Keratinocyte (primary cell): Measurements from ENCODE around the gene PRLR. TPM values are rescaled to one million over a fixed set of nuclear protein-coding genes. Genes with fewer than 3 reads are reported as not detected.

Source experiments
- DNase-seq: peaks from one replicate; pipeline ENCODE4 v3.0.0-alpha.2; 2011; ENCODE audit warnings: low read depth, missing footprints, low spot score
- FAIRE-seq: peaks from 2 replicates; lab custom pipeline; 2011; peaks lifted over from hg19 to GRCh38; lab: Jason Lieb, UNC
- H2AFZ ChIP-seq: 2 replicates; pipeline ENCODE4 v1.6.0; 2012; ENCODE audit warnings: low read length, control low read depth, inconsistent platforms; ENCODE audit not compliant: control insufficient read depth
- H3K27ac ChIP-seq: 2 replicates; pipeline ENCODE4 v1.5.1; 2011; ENCODE audit warnings: low read length; ENCODE audit not compliant: control insufficient read depth, insufficient read depth
- H3K27me3 ChIP-seq: 3 replicates; pipeline ENCODE4 v1.6.0; 2011; ENCODE audit warnings: low read length; ENCODE audit not compliant: control insufficient read depth, insufficient read depth; ENCODE audit errors: extremely low read depth
- H3K36me3 ChIP-seq, 2 experiments: 2 replicates in 1 of 2; 3 replicates in 1 of 2; pipeline ENCODE4 v1.5.1; 2011; ENCODE audit warnings: low read length in 2 of 2, mild to moderate bottlenecking in 1 of 2; ENCODE audit not compliant: control insufficient read depth in 2 of 2, insufficient read depth in 2 of 2; ENCODE audit errors: extremely low read depth in 1 of 2
- H3K4me1 ChIP-seq: 3 replicates; pipeline ENCODE4 v1.5.1; 2011; ENCODE audit warnings: low read length; ENCODE audit not compliant: control insufficient read depth, insufficient read depth; ENCODE audit errors: extremely low read depth
- H3K4me2 ChIP-seq: 3 replicates; pipeline ENCODE4 v1.6.0; 2011; ENCODE audit warnings: low read depth, low read length; ENCODE audit not compliant: control insufficient read depth, insufficient read depth; ENCODE audit errors: extremely low read depth
- H3K4me3 ChIP-seq, 3 experiments: fragments of 200-600 bp in 1 of 3; sonication (generic) in 1 of 3; 2 replicates in 2 of 3; 3 replicates in 1 of 3; pipeline ENCODE4 v1.5.1; 2011 to 2016; ENCODE audit warnings: low read length in 3 of 3, mild to moderate bottlenecking in 3 of 3, control low read depth in 2 of 3, inconsistent platforms in 1 of 3, low read depth in 1 of 3, mixed read lengths in 1 of 3, mixed run types in 1 of 3, moderate library complexity in 1 of 3; ENCODE audit not compliant: control insufficient read depth in 2 of 3, insufficient read depth in 2 of 3; ENCODE audit errors: extremely low read depth in 1 of 3
- H3K79me2 ChIP-seq: 2 replicates; pipeline ENCODE4 v1.6.0; 2012; ENCODE audit warnings: low read length; ENCODE audit not compliant: control insufficient read depth, insufficient read depth
- H3K9ac ChIP-seq: 3 replicates; pipeline ENCODE4 v1.6.0; 2011; ENCODE audit warnings: low read length; ENCODE audit not compliant: control insufficient read depth, insufficient read depth; ENCODE audit errors: extremely low read depth
- H3K9me1 ChIP-seq: 3 replicates; pipeline ENCODE4 v1.6.0; 2011; ENCODE audit warnings: low read length; ENCODE audit not compliant: control insufficient read depth, insufficient read depth; ENCODE audit errors: extremely low read depth
- H3K9me3 ChIP-seq: 2 replicates; pipeline ENCODE4 v1.5.1; 2012; ENCODE audit warnings: low read depth, low read length; ENCODE audit not compliant: control insufficient read depth
- H4K20me1 ChIP-seq: 3 replicates; pipeline ENCODE4 v1.6.0; 2011; ENCODE audit warnings: low read length; ENCODE audit not compliant: control insufficient read depth, insufficient read depth; ENCODE audit errors: extremely low read depth
- CTCF ChIP-seq, 3 experiments: IDR thresholded peaks in 1 of 3; conservative IDR thresholded peaks in 1 of 3; optimal IDR thresholded peaks in 1 of 3; 2 replicates in 2 of 3; 3 replicates in 1 of 3; pipeline versions ENCODE3 to v1.5.1; 2011; ENCODE audit warnings: low read length in 3 of 3, mild to moderate bottlenecking in 3 of 3, moderate library complexity in 2 of 3, control low read depth in 1 of 3, inconsistent platforms in 1 of 3; ENCODE audit not compliant: insufficient read depth in 2 of 3; ENCODE audit errors: extremely low read depth in 1 of 3
- EZH2 ChIP-seq: IDR thresholded peaks from one replicate; pipeline ENCODE4 v1.6.1; 2012; ENCODE audit warnings: inconsistent platforms, mild to moderate bottlenecking, low read length, moderate library complexity
- dilution Hi-C: fragments of 300-500 bp; cut with MboI; formaldehyde crosslinking; loops from one replicate; pipeline ENCODE4 v1.7.0; 2020; ENCODE audit warnings: low sequenced_read_pairs; ENCODE audit not compliant: extremely low pct_ligation_motif_present
- polyA plus RNA-seq, 5 experiments: library from polyadenylated mRNA; depleted of rRNA in 3 of 5; stranded (reverse) in 3 of 5; stranded (forward) in 1 of 5; unstranded in 1 of 5; fragments of >200 nt; gene quantifications; 1 replicate in 1 of 5; 2 replicates in 3 of 5; 3 replicates in 1 of 5; pipeline versions ENCODE4 v1.2.1 to v1.2.3, GENCODE V29; 2011 to 2012; ENCODE audit warnings: missing spikeins in 2 of 5, low read depth in 1 of 5, low replicate concordance in 1 of 5

The PRLR gene
- polyA plus RNA-seq, 1 donor (not counting 4 experiments of a cell fraction or from before 2014, with no cell fraction given), result 0.04 TPM

- dilution Hi-C loops, result no loop called here
- no peak overlapping the region for H2AFZ ChIP-seq
- H4K20me1 ChIP-seq, result no peaks in the 10 kb centered on the region
- H3K9ac ChIP-seq, result no peak overlapping the region
- no peak overlapping the region for H3K4me2 ChIP-seq
- DNase-seq (no peak), FAIRE-seq (no peak)
- H3K9me3 ChIP-seq, result no peaks in the 10 kb centered on the region
- no peaks in the 10 kb centered on the region for H3K27me3 ChIP-seq
- no peak overlapping the region for H3K4me3 ChIP-seq
- no peak for TF ChIP-seq EZH2
- TF ChIP-seq CTCF (optimal IDR thresholded peaks at IDR 0.05 in 1 of 3, IDR thresholded peaks at IDR 0.05 in 1 of 3, conservative IDR thresholded peaks at IDR 0.05 in 1 of 3; ENCODE audit: extremely low read depth in 1 of 3, insufficient read depth in 2 of 3, low read length in 3 of 3), result no peak
- H3K9me1 ChIP-seq, result no peaks in the 10 kb centered on the region
- no peaks in the 10 kb centered on the region for H3K36me3 ChIP-seq
- H3K79me2 ChIP-seq, result no peaks in the 10 kb centered on the region
- no peaks in the 10 kb centered on the region for H3K4me1 ChIP-seq
- no peak overlapping the region for H3K27ac ChIP-seq
Observed at GRCh38 chr5:35197351-35197750, 32.9 kb downstream of the PRLR start.

DNA sequence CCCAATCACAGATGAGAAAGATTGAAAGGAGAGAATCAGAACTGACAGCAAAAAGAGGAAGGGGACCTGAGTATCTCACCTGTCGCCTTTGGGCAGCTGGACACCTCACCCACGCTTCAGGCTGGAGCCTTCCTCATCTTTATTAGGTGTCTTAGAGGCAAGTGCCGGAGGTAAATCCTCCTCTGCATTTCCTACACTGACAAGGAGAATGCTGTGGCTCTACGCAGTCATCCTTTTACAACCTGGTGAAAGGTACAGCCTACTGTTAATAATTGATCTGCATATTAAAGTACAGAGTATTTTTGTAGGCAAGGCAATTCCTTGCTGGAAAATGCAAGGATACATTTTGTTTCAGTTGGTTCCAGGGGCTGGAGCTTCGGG lies 34.8 kb downstream of the PRLR start:
- no peak for FAIRE-seq
- H3K27ac ChIP-seq, result no peak overlapping the region
- dilution Hi-C loops, result no loop called here
- H3K9me1 ChIP-seq, result no peaks in the 10 kb centered on the region
- H3K4me1 ChIP-seq, result no peaks in the 10 kb centered on the region
- no peak overlapping the region for H3K4me3 ChIP-seq
- no peaks in the 10 kb centered on the region for H4K20me1 ChIP-seq
- TF ChIP-seq CTCF (optimal IDR thresholded peaks at IDR 0.05 in 1 of 3, IDR thresholded peaks at IDR 0.05 in 1 of 3, conservative IDR thresholded peaks at IDR 0.05 in 1 of 3; ENCODE audit: extremely low read depth in 1 of 3, insufficient read depth in 2 of 3, low read length in 3 of 3), result no peak
- no peak for TF ChIP-seq EZH2
- H3K4me2 ChIP-seq, result no peak overlapping the region
- no peak overlapping the region for H3K9ac ChIP-seq
- H2AFZ ChIP-seq, result no peak overlapping the region
- H3K9me3 ChIP-seq, result no peaks in the 10 kb centered on the region
- no peaks in the 10 kb centered on the region for H3K79me2 ChIP-seq
- DNase-seq, result no peak
- H3K36me3 ChIP-seq, result no peaks in the 10 kb centered on the region
- no peaks in the 10 kb centered on the region for H3K27me3 ChIP-seq
